OCI-M2 (cell line): ENCODE results near the gene XPO1.
"Not testable (repeated sequence)": the region's sequence is repeated elsewhere in the genome, so short reads cannot be mapped to it uniquely, and the experiment has no call there.

Source experiments
- DNase-seq: peaks from one replicate; lab custom pipeline; 2025; ENCODE audit not compliant: unreplicated experiment; lab: John Stamatoyannopoulos, UW

Gene XPO1, protein sequence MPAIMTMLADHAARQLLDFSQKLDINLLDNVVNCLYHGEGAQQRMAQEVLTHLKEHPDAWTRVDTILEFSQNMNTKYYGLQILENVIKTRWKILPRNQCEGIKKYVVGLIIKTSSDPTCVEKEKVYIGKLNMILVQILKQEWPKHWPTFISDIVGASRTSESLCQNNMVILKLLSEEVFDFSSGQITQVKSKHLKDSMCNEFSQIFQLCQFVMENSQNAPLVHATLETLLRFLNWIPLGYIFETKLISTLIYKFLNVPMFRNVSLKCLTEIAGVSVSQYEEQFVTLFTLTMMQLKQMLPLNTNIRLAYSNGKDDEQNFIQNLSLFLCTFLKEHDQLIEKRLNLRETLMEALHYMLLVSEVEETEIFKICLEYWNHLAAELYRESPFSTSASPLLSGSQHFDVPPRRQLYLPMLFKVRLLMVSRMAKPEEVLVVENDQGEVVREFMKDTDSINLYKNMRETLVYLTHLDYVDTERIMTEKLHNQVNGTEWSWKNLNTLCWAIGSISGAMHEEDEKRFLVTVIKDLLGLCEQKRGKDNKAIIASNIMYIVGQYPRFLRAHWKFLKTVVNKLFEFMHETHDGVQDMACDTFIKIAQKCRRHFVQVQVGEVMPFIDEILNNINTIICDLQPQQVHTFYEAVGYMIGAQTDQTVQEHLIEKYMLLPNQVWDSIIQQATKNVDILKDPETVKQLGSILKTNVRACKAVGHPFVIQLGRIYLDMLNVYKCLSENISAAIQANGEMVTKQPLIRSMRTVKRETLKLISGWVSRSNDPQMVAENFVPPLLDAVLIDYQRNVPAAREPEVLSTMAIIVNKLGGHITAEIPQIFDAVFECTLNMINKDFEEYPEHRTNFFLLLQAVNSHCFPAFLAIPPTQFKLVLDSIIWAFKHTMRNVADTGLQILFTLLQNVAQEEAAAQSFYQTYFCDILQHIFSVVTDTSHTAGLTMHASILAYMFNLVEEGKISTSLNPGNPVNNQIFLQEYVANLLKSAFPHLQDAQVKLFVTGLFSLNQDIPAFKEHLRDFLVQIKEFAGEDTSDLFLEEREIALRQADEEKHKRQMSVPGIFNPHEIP (N-terminal part only)

GRCh38 chr2:61538200-61538919 is at the start of gene XPO1:
Gene XPO1, minus strand, starts transcription at chr2:61538356. Its CDS starts 4,459 bp downstream, at chr2:61533897.
- peak; percentile 90 for DNase-seq

GRCh38 chr2:61586928-61587327 is 48.8 kb upstream of the XPO1 start:
- DNase-seq = not testable (repeated sequence)

DNA sequence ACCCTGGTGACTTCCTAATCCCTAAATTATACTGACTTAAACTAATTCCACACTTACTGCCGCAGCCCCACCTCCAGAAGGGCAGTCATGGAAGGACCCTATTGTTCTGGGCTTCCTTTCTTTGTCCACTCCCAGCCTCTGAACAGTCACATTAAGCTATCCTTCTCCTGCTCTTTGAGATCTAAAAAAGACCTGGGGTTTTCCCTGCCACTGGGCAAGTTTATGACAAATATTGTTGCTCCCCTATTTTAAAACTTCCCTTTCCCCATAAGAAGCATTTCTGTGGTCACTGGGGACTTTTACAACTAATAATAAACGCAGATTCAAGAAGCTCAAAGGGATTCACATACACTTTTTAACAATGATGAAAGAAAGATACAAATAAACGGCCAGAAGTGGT is 47.2 kb upstream of the XPO1 start:
- DNase-seq = no peak

DNA sequence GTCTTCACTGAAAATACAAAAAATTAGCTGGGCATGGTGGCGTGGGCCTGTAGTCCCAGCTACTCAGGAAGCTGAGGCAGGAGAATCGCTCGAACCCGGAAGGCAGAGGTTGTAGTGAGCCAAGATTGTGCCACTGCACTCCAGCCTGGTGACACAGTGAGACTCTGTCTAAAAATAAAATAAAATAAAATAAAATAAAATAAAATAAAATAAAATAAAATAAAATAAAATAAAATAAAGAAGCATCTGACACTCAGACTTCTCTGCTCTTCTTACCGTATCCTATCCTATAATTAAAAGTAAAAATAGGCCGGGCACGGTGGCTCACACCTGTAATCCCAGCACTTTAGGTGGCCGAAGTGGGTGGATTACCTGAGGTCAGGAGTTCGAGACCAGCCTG is 46.2 kb upstream of the XPO1 start:
- DNase-seq = not testable (repeated sequence)

- DNase-seq = no peak
Observed at GRCh38 chr2:61582165-61582564, 44.0 kb upstream of the XPO1 start.

- no peak for DNase-seq
Observed at GRCh38 chr2:61581716-61582115, 43.6 kb upstream of the XPO1 start.

GRCh38 chr2:61575447-61575859 is 37.3 kb upstream of the XPO1 start:
- DNase-seq = no peak

GRCh38 chr2:61566566-61566965 is 28.4 kb upstream of the XPO1 start:
- no peak for DNase-seq

DNA sequence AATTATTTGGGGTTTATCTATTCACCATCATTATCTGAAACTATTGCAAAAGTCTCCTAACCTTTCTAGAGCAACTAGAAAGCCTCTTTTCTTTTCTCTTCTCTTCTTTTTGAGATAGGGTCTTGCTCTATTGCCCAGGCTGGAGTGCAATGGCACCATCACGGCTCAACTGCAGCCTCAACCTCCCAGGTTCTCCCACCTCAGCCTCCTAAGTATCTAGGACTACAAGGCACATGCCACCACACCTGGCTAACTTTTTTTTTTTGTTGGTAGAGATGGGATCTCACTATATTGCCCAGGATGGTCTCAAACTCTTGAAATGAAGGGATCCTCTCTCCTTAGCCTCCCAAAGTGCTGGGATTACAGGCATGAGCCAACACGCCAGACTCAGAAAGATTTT is 24.5 kb upstream of the XPO1 start:
- no peak for DNase-seq

DNA sequence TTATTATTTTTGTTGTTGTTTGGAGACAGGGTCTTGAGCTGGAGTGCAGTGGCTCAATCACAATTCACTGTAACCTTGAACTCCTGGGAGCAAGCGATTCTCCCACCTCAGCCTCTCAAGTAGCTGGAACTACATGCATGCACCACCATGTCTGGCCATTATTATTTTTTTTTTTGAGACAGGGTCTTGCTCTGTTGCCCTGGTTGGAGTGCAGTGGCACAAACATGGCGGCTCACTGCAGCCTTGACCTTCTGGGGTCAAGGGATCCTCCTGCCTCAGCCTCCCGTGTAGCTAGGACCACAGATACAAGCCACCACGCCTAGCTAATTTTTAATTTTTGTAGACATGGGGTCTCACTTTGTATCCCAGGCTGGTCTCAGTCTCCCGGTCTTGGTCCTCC is 20.0 kb upstream of the XPO1 start:
- DNase-seq = no peak

DNA sequence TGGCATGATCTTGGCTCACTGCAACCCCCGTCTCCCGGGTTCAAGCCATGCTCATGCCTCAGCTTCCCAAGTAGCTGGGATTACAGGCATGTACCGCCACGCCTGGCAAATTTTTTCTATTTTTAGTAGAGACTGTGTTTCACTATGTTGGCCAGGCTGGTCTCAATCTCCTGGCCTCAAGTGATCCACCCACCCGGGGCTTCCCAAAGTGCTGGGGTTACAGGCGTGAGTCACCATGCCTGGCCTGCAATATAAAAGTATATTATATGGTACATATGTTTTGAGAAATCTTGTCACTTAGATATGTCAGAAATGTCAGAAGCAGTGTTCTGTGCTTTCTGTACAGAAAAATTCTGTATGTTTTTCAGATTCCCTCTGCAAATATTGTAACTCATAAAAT is 19.2 kb upstream of the XPO1 start:
- no peak for DNase-seq

GRCh38 chr2:61554604-61555003 is 16.4 kb upstream of the XPO1 start:
- no peak for DNase-seq

DNA sequence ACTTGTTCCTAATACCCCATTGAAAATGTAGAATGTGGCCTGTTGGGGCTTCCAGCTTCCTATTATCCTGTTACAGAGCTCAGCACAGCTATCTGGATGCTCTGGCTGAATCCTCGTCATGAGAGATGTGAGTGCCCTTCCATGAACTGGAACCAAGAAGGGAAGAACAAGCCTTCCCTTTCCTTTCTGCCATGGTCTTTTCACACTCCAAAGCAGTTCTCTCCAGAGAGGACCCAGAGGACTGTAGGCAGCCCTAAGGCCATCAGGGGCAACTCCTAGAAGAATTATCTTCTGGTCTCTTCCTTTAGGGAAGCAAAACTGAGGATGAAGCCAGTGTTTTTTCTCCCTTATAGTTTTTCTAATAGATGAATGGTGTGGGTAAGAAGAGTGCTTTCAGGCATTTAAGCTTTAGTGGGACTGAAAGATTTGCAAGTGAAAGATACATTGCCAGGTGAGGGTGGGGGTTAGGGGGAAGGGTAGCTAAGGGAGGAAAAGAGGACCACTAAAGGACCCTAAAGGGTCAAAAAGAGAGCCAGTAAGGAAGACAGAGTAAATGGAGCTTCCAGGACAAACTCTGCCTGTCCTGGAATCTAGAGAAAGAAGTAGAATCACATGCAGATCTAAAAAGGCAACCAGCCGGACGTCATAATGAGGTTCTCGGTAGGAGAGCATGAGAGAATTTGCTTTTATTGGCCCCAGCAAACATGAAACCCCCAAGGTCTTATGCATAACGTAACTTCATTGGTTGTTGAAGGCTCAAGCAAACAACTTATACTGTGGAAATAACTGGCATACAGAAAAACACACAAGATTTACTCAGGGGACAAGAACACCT is 12.4 kb upstream of the XPO1 start:
- no peak for DNase-seq

DNA sequence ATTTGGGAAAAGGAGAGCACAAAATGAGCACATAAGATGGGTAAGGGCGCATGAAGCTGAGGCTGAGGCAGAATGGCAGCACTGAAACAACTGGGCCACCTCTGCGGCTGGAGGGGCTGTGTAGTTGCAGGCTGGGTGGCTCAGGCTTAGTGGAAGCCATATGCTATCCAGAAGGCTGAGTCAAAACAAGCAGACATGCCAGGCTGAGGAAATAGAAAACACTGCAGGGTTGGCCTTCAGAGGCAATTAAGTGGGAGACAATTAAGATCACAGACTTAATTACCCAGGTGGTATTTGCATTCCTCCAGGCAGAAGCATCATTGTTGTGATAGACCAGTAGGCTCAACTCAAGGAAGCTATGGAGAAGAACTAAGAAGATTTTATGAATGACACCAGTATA is 11.4 kb upstream of the XPO1 start:
- DNase-seq = no peak

GRCh38 chr2:61543062-61543461 is 4.9 kb upstream of the XPO1 start:
- no peak for DNase-seq

DNA sequence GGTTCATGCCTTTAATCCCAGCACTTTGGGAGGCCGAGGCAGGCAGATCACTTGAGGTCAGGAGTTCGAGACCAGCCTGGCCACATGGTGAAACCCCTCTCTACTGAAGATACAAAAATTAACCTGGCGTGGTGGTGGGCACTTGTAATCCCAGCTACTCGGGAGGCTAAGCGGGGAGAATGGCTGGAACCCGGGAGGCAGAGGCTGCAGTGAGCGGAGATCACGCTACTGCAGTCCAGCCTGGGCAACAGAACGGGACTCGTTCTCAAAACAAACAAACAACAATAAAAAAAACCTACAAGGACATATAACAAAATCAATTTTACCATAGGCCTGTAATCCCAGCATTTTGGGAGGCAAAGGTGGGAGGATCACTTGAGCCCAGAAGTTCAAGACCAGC is 2.0 kb upstream of the XPO1 start:
- not testable (repeated sequence) for DNase-seq

- no peak for DNase-seq
Observed at GRCh38 chr2:61538920-61539520, 864 bp upstream of the XPO1 start.

- no peak for DNase-seq
Observed at GRCh38 chr2:61537950-61538199, 281 bp downstream of the XPO1 start.

DNA sequence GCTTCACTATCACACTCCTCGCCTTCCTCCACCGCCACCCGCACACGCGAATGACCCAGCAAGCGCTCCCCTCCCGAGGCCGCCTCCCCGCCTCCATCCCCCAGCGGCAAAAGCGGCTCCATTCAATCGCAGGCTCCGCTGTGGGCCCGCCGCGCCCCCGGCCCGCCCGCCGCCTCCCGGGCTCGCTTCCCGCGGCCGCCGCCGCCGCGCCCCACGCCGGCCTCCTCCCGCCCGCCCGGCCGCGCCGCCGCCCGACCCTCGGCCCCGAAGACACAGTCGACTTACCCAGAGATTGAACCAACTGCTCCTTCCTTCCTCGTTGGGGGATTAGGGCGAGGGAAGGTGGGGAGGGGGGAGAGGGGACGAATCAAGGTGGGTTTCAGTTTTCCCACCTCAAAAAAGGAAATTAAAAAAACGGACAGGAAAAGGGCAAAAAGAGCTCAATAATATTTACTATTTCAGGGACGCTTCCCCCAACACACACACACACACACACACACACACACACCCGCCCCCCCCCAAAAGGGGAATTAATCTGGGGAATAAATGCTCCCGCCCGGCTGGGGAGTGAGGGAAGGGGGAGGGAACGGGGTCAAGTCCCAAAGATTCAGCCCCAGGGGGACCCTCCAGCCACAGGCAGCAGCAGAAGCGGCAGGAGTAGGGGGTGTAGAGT is 743 bp downstream of the XPO1 start:
- no peak for DNase-seq
